HG02610 (cell line): Measurements from ENCODE around the gene TUBA4B.

Experiments used
- ATAC-seq: cut with Tn5 transposase; IDR thresholded peaks from one replicate; pipeline ENCODE4 v1.9.1; 2021; ENCODE audit warnings: mild to moderate bottlenecking, moderate library complexity; ENCODE audit not compliant: unreplicated experiment

The TUBA4B gene

DNA sequence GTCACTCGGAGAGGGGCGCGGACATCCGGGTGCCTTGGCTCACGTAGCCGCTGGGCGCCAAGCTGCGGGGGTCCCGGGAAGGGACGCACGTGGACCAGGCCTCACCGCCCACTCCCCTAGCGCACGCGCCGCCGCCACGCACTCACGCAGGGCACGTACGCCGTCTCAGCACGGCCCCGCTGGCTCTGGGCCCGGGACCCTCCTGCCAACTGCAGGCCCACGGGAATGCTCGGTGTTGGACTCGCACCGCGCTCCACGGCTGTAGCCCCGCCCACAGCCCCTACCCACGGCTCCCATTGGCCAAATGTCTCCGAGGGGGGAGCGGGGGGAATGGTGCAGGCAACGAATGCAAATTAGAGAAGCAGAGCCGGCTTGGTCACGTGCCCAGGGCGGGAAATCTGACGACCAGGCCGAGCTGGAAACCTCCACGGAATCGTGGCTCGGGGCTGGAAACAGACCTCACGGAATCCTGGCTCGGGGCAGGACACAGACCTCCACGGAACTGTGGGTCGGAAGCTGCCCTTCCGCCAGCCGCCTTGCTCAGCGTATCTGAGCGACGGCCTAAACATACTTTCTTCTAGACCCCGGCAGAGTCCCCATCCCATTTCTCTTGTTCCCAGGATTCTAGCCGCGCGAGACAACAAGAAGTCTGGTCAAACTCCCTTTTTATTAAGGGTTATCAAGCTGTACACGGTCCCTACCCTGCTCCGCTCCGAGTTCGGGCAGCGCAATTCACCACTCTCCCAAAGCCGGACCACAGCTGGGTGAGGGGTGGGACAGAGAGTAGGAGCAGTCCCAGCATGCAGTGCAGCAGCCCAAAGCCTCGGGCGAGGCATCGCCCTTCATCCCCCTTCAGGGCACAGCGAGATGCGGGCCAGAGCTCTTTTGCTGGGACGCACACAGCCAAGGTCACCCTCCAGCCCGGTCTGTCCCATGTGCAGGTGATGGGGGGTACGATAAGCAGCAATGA, 34.0 kb upstream of the TUBA4B start, which contains the start of gene ABCB6:
TSS of gene ABCB6 (minus strand) at position 227 of the 970 bp plus-strand sequence. CDS start 285 bp downstream, outside the sequence.
- peak; percentile 78 for ATAC-seq

DNA sequence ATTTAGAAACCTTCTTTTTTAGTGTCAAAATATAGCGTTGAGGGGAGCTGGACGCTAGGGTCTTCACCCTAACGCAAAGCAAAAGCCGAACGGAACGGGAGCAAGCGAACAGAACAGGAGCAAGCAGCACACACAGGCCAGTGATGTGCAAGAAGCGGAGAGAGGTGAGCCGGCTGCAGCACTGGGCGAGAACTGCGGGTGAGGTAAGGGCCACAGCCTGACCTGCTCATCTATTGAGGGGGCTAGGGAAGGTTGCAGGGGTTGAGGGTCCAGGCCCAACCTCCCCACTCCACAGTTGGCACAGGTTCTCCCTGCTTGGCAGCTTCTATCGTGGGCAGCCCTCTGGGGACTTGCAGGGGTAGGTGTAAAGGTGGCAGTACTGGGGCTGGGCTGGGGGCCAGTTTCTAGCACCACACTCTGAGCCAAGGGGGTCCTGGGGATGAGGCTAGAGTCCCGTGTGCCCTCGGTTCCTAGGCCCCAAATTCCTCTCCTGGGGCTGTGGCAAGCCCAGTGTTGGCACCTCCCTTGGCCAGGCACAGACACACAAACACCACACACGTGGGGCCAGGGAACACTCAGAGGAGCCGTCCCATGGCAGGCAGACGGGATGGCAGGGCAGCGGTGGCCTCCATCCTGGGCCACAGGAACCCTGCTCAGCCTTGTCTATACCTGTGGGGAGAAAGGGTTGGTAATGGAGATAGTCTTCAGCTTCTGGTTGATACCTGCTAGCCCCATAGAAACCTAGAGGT, 33.1 kb upstream of the TUBA4B start:
- ATAC-seq: no peak

DNA sequence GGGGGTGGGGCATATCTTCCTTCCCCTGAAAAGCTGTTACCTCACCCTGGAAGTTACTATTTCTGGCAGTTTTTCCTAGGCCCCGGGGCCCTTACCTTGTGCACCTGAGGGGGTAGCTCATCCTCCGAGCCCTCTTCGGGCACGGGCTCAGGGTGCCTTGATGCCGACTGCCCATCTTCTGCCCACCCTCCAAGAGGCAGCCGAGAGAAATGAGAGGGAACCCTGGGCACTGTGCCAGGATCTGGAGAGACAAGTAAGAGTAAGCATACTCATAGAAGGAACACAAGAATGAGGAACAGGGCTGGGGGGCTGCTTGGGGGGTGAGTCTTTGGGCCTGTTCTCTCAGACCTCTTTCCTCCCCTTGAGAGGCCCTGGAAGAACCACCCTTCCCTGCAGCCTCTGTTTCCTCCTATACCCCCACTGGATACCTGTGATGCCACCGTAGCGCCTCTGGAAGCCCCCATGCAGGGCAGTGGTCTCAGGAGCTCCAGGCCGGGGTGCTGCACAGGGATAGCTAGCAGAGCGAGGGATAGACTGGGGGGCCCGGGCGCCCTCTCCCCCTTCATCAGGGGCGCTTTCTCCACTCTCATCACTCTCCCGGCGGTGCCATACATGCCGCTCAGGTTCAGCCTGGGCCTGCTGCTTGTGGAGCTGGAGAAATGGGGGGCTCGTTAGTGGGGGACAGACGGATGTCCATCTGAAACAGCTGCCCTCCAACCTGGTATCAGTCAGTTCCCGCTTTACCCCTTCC, 32.2 kb upstream of the TUBA4B start:
- ATAC-seq: no peak

DNA sequence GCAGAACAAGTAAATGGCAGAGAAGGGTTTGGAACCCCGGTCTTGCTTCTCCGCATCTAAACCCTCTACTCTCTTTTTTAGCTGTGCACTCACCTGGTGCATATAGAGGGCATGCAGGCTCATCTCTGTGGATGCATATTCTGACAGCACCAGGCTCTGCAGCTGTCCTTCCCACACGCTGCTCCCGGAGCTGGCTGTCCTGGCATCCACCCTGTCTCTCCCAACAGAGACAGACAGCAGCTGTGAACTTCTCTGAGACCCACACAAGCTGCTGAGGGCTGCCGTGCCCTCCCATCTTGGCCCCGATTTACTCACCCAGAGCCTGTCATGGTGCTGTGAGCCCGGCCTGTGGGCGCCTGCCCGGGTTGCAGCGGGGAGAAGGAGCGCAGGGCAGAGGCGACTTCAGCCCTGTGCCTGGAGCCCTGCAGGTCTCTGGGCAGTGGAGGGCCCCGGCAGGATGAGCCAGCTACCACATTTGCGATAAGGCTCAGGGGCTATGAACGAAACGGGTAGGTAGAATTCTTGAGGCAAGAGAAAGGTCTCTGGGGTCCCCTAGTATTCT, 31.0 kb upstream of the TUBA4B start:
- ATAC-seq: no peak

DNA sequence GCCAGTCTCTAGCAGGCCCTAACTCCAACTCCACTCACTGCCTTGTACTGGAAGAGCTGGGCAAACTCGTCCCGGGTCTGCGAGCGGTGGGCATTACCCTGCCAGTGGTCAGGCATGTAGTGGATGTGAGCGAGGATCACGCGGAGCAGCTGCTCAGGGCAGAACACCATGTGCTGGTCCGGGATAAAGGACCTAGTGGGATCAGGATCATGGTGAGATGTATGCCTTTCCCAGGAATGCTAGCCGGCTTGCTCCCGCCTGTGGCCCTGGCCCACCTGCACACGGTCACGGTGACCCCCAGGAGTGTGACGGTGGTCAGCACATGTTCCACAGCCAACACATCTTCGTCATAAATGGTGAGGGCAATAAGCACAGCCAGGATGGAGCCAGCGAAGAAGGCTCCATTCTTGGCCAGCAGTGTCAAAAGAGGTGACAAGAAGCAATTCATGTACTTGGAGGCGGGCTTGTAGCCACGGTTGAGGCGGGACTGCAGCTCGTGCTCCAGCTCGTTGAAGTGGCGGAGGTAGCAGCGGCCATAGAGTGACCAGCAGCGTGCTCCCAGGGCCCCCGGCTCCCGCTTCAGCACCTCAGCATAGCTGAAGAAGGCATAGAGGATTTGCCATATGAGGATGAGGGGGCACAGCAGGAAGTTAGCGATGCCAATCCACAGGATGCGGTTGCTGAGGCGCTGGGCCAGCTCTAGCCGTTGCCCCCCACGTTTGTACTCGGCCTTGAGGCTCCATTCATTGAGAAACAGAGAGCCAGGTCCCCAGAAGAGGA, 29.0 kb upstream of the TUBA4B start:
- no peak for ATAC-seq

DNA sequence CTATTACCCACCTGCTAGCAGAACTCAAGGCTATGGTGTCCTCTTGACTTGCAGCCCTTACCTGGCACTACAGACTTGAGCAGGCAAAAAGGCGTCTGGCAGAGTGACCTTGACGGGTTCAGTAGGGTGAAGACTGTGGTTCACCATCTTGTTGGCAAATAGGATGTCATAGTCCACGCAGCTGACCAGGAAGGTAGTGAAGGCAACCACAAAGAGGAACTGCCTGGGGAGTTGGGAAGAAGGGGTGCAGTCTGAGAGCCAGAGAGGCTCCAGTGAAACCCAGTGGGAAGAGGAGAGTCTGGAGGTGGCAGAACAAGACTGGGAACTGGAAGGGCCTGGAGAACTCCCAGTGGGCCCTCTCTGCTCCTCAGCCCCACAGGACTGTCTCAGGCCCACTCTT, 27.7 kb upstream of the TUBA4B start:
- no peak for ATAC-seq

DNA sequence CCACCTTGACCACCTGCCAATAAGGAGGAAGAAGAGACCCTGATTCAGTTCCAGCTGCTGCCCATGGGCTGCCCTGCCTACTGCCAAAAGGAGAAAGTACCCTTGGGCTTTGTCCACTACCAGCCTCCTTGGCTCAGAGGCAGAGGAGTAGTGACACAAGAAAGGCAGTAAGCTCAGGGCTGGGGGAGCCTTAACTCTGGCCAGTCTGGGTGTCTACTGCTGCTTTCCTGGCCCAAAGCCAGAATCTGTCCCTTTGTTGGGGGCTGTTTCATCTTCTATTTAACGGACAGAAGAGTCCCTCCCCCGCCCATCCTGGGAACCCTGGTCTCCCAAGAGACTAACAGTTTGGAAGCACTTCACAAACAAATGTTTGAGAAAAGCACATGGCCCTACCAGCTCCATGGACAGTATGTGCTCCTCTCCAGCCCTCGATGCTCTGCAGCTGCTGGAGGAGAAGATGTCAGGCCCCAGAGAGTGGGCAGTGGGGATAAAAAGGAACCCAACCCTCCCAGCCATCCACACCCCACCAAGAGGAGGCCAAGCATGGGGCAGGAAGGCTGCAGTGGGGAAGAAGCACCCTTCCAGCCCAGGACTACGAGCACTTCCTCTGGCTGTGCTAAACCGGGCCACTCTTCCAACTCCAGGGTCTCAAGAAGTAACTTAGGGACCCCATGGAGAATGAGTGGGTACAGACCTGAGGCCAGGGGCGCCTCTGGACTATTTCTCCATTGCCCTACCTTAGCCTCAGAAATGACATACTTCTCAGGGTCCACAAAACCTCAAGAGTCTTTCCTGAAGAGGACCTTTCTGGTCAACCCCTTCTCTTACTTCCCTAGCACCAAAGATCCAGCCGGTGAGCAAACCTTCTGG, 24.8 kb upstream of the TUBA4B start:
- no peak for ATAC-seq

DNA sequence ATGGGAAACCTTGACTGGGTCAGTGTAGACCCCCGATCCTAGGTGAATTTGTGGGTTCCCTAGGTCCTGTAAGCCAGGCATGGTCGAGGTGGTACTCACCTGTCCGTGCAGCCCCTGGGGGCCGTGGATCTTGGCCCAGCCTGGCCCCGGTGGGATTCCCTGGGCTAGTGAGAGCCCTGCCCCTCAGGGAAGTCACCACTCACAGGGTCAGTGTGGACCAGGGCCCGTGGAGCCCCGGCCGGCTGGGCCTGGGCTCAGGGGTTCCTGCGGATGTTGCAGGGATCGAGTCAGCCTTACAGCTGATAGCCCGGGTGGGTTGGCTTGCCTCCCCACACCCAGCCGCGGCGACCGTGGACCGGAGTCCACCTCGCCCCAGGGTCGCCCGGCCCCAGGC, 24.1 kb upstream of the TUBA4B start:
- no peak for ATAC-seq

DNA sequence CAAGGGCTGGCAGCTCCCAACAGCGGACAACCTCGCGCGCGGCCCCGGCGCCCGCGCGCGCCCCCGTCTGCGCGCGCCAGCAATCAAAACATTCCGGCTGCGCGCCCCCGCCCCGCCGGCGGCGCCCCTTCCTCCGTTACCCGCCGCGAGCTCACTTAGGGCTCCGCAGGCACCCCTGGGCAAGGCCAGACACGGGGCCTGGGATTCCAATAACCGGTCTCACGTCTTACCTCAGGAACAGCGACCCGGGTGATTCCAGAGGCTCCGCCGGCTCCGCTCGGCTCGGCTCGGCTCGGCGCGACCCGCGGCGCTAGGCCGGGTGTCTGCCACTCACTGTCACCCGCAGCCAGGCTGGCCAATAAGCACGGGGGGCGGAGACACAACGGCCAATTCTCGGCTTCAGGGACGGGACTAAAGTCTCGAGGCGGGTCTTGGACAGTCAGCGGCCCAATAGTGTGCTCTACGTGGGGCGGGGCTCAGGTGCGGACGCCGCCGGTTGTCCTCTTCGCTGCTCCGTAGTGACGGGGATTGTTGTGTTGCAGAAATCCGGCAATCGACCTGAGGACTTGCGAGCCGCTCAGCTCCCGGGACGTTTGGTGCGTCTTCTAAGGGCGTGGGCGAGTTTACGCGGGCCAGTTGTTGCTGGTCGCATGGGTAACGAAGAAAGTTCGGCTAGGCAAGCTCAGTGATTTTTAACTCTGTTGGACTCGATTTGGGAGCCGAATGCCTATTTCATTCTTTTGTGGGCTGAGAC, 23.6 kb upstream of the TUBA4B start, which contains the start of the genes ANKZF1 and ATG9A:
TSS of gene ANKZF1 (plus strand) at position 502 of the 754 bp plus-strand sequence. CDS start 452 bp downstream, outside the sequence.
TSS of gene ATG9A (minus strand) at position 332 of the 754 bp plus-strand sequence. CDS start 1,612 bp downstream, outside the sequence.
- peak; percentile 98 for ATAC-seq

DNA sequence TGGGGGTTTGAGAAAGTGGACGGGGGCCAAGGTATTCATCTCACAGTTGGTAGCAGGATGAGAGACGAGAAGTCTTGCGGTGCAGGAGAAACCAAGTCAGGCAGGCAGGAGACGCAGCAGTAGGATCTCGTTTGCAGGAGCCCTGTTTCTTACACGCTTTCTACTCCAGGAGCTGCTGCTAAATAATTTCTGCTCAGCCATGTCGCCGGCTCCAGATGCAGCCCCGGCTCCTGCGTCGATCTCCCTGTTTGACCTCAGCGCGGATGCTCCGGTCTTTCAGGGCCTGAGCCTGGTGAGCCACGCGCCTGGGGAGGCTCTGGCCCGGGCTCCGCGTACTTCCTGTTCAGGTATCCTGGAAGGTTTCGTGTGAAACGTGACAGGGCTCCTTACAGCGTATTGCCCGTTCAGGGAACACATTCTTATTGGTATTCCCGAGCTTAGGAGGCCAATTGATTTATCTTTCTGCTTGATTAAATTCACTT, 22.9 kb upstream of the TUBA4B start:
- peak; percentile 27 for ATAC-seq

DNA sequence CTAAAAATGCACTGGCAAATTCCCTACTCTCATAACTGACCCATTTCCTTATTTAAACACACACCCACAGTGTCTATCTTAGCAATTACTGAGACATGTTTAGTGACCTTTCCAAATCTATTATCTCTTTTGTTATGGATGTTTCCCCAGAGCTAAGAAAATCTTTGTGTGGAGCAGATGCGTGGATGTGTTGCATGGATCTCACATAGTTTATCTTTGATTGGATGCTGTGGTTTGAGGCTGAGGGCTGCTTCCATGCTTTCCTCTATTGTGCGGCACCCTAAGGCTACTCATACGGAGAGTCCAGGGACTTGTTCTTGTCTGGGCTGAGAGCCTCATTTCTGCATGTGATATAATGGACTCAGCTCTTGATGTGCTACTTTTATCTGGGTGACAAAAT, 18.7 kb upstream of the TUBA4B start:
- no peak for ATAC-seq

DNA sequence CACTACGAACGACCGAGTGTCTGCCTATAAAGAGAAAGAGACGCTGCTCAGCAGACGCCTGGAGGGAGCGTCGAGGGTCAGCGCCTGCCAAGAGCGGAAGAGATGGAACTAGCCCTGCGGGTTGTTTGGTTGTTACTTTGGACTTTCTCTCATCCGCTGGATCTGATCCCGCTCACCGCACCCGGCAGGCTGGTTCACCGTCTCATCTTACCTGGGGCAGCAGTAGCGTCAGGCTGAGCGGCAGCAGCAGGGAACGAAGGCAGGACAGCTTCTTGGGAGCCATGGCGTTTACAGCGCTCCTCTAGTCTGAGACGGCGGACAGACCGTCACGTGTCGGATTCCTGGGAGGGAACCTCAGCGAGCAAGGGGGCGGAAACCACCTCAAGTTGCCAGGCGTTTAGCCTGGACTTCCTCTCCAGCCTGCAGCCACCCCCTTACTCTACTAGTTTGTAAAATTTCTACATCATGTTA, 9.7 kb upstream of the TUBA4B start:
- no peak for ATAC-seq

DNA sequence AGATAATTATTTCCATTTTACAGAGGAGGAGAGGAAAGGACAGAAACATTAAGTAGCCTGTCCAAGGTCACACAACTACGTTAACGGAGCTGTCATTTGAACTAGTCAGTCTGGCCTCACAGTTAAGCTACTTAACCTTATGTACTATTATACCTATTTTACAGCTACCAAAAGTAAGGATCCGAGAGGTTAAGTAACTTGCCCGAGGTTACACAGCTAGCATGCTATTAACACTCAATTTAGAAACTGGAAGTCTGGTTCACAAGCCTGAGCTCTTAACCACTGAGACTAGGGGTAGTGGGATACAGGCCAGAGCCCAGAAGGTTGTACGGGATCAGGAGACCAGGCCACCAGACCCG, 8.3 kb upstream of the TUBA4B start:
- no peak for ATAC-seq

DNA sequence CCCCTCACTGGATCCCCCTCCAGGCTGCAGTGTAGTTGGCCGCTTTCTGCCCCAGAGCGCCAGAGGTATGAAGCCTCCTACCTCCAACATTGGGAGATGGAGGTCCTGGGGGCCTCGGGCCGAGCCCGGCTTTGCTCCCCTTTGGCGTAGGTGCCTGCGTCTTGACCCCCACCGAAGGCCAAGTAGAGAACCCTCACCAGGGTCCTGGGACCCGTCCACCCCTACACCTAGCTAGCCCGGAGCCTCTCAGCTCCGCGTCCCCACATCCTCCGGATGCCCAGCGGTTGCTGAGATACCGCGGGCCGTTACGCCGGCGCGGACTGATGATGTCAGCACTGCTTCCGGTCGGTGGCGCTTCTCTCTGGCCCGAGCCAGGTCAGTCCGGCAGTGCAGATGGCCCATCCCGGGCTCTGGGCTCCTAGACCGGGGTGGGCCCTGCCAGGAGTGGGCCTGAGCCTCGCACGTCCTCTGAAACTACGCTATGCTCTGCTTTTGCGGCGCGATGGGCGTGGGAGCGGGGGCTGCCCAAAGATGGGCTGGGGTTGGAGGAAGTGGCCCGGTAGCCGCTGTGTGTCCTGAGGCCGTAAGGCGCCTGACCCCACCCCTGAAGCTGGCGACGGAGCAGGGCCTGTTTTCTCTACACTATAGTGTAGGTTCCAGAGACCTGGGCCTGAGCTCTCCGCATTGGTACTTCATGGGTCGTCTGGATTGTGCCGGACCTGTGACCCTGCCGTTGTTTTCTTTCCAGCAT, 7.7 kb upstream of the TUBA4B start, which contains the start of the genes GLB1L and STK16:
TSS of gene GLB1L (minus strand) at position 297 of the 751 bp plus-strand sequence. CDS start 1,871 bp downstream, outside the sequence.
TSS of gene STK16 (plus strand) at position 332 of the 751 bp plus-strand sequence. CDS start 521 bp downstream, outside the sequence.
- peak; percentile 78 for ATAC-seq

DNA sequence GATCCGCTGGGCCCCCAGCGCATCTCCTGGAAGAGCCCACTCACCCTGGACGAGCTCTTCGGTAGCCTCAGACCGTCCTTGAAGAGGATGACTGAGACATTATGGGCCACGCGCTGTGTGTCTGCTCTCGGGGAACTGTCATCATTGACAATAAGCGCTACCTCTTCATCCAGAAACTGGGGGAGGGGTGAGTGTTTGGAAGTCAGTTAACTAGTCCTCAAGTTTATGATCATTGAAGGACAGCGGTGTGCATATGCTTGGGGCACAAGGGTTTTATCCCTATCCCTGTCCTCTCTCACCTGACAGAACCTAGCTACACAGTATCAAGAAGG, 7.2 kb upstream of the TUBA4B start:
- no peak for ATAC-seq

DNA sequence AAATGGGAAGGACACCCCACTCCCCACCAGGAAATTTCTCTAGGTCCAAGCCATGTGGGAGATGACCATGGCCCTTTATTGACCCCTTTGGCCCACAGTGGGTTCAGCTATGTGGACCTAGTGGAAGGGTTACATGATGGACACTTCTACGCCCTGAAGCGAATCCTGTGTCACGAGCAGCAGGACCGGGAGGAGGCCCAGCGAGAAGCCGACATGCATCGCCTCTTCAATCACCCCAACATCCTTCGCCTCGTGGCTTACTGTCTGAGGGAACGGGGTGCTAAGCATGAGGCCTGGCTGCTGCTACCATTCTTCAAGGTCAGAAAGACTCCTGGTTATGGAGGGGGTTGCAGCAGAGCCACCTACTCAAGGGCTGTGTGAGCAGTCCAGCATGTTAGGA, 6.5 kb upstream of the TUBA4B start:
- no peak for ATAC-seq
